A673 (cell line): ENCODE data around the gene RAD50.

Experiments used
- EZH2 ChIP-seq: fragments of 200-600 bp; sonication (generic); IDR thresholded peaks from 2 replicates; pipeline ENCODE4 v1.6.1; 2017; ENCODE audit warnings: borderline replicate concordance, low read depth, mild to moderate bottlenecking, mixed read lengths, antibody characterized with exemption, low read length; ENCODE audit not compliant: poor library complexity, severe bottlenecking
- TF ChIP-seq, protein P1 (sequence below): fragments of 300-800, 200-600 bp; sonication (generic); conservative IDR thresholded peaks from 2 replicates; pipeline ENCODE4 v1.5.1; 2017; ENCODE audit warnings: low read depth, mild to moderate bottlenecking, antibody characterized with exemption, low read length, moderate library complexity, mixed read lengths

DNA sequence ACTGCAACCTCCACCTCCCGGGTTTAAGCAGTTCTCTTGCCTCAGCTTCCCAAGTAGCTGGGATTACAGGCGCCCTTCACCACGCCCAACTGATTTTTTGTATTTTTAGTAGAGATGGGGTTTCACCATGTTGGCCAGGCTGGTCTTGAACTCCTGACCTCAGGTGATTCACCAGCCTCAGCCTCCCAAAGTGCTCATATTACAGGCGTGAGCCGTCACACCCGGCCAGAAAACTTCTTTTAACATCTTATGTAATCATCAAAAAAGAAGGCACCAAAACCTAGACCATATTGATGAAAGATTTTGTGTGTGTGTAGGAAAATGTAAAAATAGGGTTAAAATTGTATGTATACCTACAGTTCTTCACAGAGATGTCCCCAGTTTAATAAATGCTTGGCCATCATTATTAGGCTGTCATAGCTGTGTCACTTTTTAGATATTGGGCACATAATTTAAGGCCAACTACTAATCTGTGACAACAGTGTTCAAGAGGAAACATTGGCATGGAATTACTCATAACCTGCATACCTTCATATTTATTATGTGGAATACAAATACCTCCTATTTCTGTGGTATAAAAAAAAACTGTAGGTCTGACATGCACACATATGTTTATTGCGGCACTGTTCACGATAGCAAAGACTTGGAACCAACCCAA, 44.4 kb downstream of the RAD50 start:
- TF ChIP-seq, protein P1, sequence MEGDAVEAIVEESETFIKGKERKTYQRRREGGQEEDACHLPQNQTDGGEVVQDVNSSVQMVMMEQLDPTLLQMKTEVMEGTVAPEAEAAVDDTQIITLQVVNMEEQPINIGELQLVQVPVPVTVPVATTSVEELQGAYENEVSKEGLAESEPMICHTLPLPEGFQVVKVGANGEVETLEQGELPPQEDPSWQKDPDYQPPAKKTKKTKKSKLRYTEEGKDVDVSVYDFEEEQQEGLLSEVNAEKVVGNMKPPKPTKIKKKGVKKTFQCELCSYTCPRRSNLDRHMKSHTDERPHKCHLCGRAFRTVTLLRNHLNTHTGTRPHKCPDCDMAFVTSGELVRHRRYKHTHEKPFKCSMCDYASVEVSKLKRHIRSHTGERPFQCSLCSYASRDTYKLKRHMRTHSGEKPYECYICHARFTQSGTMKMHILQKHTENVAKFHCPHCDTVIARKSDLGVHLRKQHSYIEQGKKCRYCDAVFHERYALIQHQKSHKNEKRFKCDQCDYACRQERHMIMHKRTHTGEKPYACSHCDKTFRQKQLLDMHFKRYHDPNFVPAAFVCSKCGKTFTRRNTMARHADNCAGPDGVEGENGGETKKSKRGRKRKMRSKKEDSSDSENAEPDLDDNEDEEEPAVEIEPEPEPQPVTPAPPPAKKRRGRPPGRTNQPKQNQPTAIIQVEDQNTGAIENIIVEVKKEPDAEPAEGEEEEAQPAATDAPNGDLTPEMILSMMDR, result no peak
- no peak for TF ChIP-seq EZH2
